GM19023 (cell line): Measurements from ENCODE around the gene SPSB4.
"Not testable (repeated sequence)": the region's sequence is repeated elsewhere in the genome, so short reads cannot be mapped to it uniquely, and the experiment has no call there.

Experiments used
- ATAC-seq: cut with Tn5 transposase; IDR thresholded peaks from one replicate; pipeline ENCODE4 v1.9.1; 2021; ENCODE audit warnings: mild to moderate bottlenecking, moderate library complexity; ENCODE audit not compliant: unreplicated experiment

Gene SPSB4

DNA sequence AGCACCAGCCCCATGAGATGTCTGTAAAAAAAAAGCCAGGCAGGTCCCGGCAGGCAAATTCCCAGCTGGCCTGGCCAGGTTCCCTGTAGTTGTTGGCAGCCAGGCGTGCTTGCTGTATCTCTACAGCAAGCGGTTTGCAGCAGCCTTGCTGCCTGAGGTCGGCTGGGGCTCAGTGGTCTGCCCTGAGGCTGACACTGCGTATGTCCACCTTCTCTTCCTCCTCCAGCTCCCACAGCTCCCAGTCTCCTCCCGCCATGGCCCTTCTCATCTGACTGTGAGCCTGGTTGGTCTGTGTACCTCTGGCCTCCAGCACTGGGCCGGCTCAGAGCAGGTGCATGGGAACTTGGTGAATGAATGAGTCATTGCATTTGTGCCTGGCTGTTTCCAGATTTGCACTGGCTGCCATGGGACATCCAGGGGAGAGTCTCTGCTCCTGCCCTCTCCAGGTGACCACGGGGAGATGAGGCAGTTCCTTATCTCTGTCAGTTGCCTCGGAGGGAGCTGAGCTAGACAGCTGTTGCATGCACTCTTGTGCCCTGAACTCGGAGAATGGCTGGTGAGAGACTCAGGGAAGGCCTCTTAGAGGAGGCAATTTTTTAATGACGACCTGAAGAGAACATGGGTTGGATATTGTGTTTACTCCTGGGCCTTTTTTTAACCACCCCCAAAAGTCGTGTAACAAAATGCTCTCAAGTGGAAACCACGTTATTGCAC, 43.0 kb downstream of the SPSB4 start:
- no peak for ATAC-seq

DNA sequence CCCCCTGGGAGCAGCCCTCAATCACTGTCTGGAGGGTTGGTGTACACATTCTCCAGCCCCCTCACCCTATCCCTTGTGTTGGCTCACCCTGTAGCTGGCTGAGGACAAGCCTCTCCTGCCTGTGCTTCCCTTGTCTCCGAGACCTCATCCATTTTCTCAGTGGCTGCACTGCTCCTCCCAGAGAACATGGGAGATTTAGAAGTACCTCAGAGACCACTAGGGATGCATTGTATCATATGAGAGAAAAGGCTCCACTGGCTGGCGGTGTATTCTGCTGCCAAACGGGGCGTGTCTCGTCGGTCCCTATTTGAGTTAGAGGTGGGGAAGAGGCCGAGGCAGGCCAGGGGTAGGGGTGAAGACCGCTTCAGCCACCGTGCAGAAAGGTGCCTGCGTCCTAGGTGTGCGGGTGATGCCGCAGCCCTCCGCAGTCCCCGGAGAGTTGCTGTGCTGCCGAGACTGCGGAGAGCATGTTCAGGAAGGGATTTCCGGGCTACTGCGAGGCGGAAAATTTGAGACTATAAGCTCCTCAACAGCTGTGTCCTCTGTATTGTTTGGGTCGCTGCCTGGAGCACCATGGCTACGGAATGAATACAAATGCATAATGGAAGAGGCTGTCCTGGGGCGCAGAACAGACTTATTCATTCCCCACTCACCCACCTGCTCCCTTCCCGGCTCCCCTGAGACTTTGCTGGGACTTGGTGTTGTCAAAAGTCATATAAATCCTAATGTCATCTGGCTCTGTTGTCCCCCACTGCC, 43.8 kb downstream of the SPSB4 start:
- no peak for ATAC-seq

GRCh38 chr3:141095546-141095937, 44.4 kb downstream of the SPSB4 start:
- no peak for ATAC-seq

DNA sequence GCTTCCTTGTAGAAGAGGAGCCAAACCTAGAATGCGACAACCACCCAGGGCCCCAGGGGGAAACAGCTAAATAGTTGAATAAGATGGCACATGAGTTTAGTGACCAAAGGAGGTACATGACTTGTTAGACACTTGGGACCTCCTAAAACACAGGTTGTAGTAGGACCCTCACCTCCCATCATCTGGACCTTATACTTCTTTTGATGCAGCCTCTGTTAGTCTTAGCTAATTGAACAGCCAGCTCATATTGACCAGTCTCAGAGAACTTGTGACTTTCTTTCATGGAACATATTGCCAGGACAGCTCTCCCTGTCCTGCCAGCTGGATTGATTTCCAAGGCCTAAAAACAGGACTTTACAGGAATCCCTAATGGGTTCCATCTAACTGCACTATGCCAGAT, 45.0 kb downstream of the SPSB4 start:
- no peak for ATAC-seq

DNA sequence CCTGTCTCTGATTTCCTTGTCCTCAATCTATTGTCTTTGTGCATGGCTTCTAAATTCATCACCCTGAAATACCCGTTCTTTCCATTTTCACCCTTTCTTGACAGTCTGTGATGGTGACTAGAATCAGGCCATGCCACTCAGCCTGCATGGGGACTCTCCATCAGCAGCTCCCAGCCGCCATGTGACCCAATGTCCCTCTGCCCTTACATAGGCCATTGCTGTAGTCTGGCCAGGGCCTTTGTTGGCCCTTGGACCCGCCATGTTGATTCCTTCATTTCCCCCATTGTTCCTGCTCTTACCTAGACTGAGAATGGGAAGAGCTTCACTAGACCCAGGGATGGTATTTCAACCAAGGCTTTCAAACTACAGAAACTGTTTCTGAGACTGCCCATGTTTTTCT, 45.8 kb downstream of the SPSB4 start:
- no peak for ATAC-seq

GRCh38 chr3:141100112-141100511, 49.0 kb downstream of the SPSB4 start:
- no peak for ATAC-seq

DNA sequence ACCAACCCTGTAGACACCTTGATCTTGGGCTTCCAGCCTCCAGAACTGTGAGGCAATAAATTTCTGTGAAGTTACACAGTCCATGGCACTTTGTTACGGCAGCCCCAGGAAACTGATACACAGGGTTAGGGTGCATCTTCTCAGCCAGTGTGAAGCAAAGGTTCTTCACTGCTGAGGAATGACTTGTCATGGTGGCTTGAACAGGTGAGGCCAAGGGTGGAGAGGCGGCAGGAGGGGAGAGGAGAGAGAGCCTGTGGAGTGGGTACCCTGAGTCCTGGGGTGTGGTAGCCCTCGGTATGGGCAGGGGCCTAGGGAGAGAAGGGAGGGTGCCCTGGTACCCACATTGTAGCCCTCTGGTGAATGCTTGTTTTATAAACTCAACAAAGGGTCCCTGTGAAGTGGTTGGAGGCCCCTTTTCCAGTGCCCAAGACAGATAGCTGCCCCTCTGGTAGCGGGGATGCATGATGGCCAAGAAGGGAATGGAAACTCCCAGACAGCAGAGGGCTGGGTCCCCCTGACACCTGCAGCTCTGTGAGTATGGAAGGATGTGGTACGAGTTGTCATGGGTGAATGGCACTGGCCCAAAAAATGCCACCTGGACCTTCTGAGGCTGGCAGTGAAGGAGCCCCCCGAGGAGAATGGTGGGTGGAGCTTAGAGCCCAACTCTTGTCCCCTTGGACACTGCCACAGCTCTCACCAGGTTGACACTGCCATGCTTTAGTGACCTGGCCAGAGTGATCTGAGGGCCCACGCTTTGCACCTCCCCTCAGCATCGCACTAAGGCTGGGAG, 49.6 kb downstream of the SPSB4 start:
- no peak for ATAC-seq

DNA sequence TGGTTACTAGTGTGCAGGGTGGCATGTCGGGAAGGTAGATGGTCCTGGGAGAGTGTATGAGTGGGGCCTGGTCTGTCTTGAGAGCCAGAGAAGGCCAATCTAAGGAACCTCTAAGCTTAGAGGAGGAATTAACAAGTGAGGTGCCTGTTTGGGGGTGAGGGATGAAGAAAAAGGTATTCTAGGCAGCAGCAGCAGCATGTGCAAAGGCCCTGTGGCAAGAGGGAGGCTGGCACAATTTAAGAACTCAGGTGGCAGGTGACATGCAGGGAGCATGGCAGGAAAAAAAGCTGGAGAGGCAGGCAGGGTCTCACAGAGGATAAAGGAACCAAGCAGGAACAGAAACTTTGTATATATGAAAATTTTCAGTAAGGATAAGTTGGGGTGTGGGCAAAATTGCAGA, 51.2 kb downstream of the SPSB4 start:
- no peak for ATAC-seq

DNA sequence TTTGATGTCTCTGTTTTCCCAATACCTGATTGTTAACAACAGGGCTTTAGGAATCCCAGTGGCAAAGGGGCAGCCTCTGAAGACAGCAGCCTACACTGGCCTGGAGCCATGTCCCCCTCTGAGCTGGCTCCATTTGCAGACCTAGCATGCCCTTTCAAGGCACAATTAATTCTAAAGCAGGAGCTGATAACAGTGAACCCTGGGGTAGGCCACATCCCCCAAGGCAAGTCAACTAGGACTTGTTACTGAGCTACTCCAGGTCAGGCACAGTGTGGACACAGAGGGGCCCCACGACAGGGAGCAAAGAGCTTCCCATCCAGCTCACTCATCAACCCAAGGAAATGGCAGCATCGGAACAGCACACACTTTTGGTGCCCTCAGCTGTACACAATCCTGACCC, 51.9 kb downstream of the SPSB4 start:
- no peak for ATAC-seq

DNA sequence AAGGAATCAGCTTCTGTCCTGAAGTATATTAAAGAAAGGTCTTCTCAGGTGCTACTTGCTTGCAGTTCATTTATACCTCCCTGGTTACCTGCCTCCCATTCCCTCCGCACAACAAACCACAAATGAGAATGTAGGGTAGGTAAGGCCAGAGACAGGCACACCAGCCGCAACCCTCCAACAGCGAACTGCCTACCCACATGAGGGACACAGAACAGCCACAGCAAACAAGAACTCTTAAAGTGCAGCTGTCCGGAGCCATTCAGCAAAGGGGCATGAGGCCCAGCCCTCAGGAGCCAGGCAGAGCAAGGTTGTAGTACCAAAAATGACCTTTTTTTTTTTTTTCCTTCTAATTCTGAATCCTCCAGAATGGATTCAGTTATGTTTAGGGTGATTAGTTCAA, 52.4 kb downstream of the SPSB4 start:
- ATAC-seq: no peak

DNA sequence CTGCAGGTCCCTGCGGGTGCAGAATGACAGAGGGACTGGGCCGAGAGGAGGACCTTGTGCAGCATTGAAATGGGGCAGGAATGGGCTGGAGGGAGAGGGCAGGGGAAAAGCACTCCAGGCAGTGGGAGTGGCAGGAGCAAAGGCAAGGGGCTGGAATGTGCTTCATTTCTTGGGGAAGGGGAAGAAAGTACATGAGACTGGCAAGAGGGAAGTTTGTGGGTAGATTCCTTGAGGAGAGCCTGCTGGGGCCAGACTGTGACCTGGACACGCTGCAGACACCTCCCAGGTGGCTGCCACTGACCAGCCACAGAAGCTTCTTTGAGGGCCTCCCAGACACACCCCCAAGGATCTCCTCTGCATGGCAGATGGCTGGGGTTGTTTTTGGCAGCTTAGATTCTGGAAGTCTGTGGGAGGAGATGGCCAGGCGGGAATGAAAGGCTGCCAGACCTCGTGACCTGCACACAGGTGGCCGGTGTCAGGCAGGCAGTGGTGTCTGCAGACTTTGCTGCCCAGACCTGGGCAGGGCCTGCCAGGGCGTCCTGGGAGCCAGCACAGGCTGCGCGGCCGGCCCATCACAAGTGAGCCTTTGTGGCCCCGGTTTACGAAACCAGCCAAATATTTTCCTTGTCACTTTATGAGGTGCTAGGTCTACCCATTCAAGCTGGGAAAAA, 53.1 kb downstream of the SPSB4 start:
- no peak for ATAC-seq

GRCh38 chr3:141105828-141106628, 54.9 kb downstream of the SPSB4 start:
- no peak for ATAC-seq

GRCh38 chr3:141106842-141107241, 55.7 kb downstream of the SPSB4 start:
- ATAC-seq: no peak

- ATAC-seq: no peak
Measured at GRCh38 chr3:141108039-141108438, 56.9 kb downstream of the SPSB4 start.

GRCh38 chr3:141109751-141110150, 58.6 kb downstream of the SPSB4 start:
- no peak for ATAC-seq

- ATAC-seq: no peak
Measured at GRCh38 chr3:141110322-141110721, 59.2 kb downstream of the SPSB4 start.

DNA sequence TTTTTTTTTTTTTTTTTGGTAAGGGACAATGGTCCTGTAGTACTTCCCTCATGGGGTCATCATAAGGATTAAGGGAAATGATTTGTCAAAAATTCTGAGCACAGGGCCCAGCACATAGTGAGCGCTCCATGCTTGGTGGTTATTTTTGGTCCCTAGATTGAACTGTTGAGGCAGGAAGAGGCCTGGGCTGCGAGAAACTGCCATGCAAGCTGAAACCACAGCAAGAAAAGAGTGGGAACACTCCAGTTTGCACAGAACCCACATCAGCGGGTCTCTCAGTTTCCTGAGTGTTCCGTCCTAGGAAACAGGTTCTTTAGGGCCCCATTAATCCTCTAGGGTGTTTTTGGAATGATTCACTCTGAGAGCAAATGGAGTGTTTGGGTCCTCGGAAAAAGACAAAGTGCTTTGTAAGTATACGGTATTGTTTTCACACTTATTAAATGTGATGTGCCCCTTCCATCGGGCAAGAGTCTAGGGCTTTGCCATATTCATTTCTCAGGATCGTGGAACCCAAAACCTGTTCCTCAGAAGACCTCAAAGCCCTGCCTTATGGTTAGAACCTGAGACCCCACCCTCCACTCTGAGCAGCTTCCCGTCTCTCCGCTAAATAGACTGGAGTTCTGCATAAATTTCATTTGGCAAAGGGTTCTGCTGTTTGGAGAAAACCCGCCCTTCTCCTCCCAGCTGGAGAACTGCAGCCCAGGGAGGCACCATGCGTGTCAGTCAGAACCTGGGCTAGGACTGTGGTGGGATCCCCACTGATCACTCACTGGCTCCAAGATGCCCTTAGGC, 60.4 kb downstream of the SPSB4 start:
- ATAC-seq: no peak

DNA sequence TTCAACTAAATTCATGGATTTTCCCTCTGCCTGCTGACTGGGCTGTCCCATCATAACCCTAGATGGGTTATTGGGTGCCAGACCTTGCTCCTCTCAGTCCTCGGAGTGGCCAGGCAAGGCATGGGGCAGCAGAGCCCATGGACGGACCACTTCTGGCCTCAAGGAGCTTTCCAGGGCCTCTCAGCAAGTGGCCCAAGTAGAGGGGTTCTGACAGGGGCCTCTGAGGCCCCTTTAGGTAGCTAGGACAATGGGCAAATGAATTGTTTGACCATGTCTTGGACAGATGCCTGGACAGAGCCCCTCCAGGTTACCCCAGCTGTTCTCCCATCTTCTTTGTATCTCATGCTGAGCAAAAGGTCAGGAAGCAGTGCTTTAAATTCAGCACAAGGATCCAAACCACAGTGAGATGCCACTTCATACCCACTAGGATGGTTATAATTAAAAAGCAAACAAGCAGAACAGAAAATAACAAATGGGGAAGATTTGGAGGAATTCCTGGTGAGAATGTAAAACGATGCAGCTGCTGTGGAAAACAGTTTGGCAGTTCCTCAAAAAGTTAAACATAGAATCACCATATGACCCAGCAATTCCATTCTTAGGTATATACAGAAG, 61.6 kb downstream of the SPSB4 start:
- ATAC-seq: no peak

- not testable (repeated sequence) for ATAC-seq
Measured at GRCh38 chr3:141113680-141114079, 62.5 kb downstream of the SPSB4 start.
